PFSK-1 (cell line): ENCODE results near the gene SLIT3.

ENCODE experiments used
- FOXP2 ChIP-seq: optimal IDR thresholded peaks from 2 replicates; pipeline ENCODE3; 2011; ENCODE audit warnings: borderline replicate concordance, control low read depth, inconsistent platforms; ENCODE audit not compliant: insufficient read depth; ENCODE audit errors: extremely low read length, extremely low read depth
- POLR2AphosphoS5 ChIP-seq: IDR thresholded peaks from 2 replicates; pipeline ENCODE4 v1.6.1; 2012; ENCODE audit warnings: low read depth, mild to moderate bottlenecking, control low read depth, low read length, moderate library complexity
- SIN3A ChIP-seq: IDR thresholded peaks from 2 replicates; pipeline ENCODE4 v1.6.1; 2012; ENCODE audit warnings: mild to moderate bottlenecking, low read length, moderate library complexity, borderline replicate concordance; ENCODE audit not compliant: insufficient read depth
- TAF1 ChIP-seq: IDR thresholded peaks from 2 replicates; pipeline ENCODE4 v1.6.1; 2012; ENCODE audit warnings: low read length, control low read depth, borderline replicate concordance; ENCODE audit not compliant: insufficient read depth

- TF ChIP-seq POLR2AphosphoS5 (no peak), SIN3A (no peak), TAF1 (no peak), FOXP2 (no peak)
Measured at GRCh38 chr5:169161022-169161680, 139.8 kb downstream of the SLIT3 start.
